ENCODE data around the gene ETV3L.
"Not testable (repeated sequence)": the region's sequence is repeated elsewhere in the genome, so short reads cannot be mapped to it uniquely, and the experiment has no call there.

The ETV3L gene

GRCh38 chr1:157104598-157105293 is 5.1 kb upstream of the ETV3L start:
- no peak for DNase-seq

- no peak for DNase-seq
Measured at GRCh38 chr1:157103268-157103667, 3.7 kb upstream of the ETV3L start.

- DNase-seq, result no peak
Measured at GRCh38 chr1:157101149-157101548, 1.5 kb upstream of the ETV3L start.

GRCh38 chr1:157098987-157099632 is 498 bp downstream of the ETV3L start:
- not testable (repeated sequence) for DNase-seq

GRCh38 chr1:157098519-157098918 is 1.1 kb downstream of the ETV3L start:
- no peak for DNase-seq

GRCh38 chr1:157097692-157098091 is 1.9 kb downstream of the ETV3L start:
- DNase-seq, result no peak

GRCh38 chr1:157096881-157097280 is 2.7 kb downstream of the ETV3L start:
- DNase-seq, result no peak

GRCh38 chr1:157095551-157095950 is 4.1 kb downstream of the ETV3L start:
- no peak for DNase-seq

- no peak for DNase-seq
Measured at GRCh38 chr1:157095091-157095490, 4.5 kb downstream of the ETV3L start.

- no peak for DNase-seq
Measured at GRCh38 chr1:157092831-157093230, 6.8 kb downstream of the ETV3L start.

- DNase-seq, result no peak
Measured at GRCh38 chr1:157091668-157092273, 7.8 kb downstream of the ETV3L start.

- DNase-seq, result no peak
Measured at GRCh38 chr1:157091186-157091585, 8.4 kb downstream of the ETV3L start.

- no peak for DNase-seq
Measured at GRCh38 chr1:157090771-157091170, 8.8 kb downstream of the ETV3L start.

GRCh38 chr1:157090196-157090647 is 9.4 kb downstream of the ETV3L start:
- DNase-seq, result peak; percentile 85

- DNase-seq, result no peak
Measured at GRCh38 chr1:157089789-157090188, 9.8 kb downstream of the ETV3L start.

- no peak for DNase-seq
Measured at GRCh38 chr1:157088607-157089006, 11.0 kb downstream of the ETV3L start.

- no peak for DNase-seq
Measured at GRCh38 chr1:157087030-157087429, 12.6 kb downstream of the ETV3L start.

- no peak for DNase-seq
Measured at GRCh38 chr1:157086299-157086698, 13.3 kb downstream of the ETV3L start.

- DNase-seq, result no peak
Measured at GRCh38 chr1:157085421-157085820, 14.2 kb downstream of the ETV3L start.

GRCh38 chr1:157084720-157085119 is 14.9 kb downstream of the ETV3L start:
- DNase-seq, result no peak

- no peak for DNase-seq
Measured at GRCh38 chr1:157081707-157082106, 17.9 kb downstream of the ETV3L start.

- DNase-seq, result no peak
Measured at GRCh38 chr1:157080714-157081113, 18.9 kb downstream of the ETV3L start.

GRCh38 chr1:157077394-157077793 is 22.2 kb downstream of the ETV3L start:
- DNase-seq, result no peak
